ENCODE results near the gene CREB3L1.

The CREB3L1 gene

DNA sequence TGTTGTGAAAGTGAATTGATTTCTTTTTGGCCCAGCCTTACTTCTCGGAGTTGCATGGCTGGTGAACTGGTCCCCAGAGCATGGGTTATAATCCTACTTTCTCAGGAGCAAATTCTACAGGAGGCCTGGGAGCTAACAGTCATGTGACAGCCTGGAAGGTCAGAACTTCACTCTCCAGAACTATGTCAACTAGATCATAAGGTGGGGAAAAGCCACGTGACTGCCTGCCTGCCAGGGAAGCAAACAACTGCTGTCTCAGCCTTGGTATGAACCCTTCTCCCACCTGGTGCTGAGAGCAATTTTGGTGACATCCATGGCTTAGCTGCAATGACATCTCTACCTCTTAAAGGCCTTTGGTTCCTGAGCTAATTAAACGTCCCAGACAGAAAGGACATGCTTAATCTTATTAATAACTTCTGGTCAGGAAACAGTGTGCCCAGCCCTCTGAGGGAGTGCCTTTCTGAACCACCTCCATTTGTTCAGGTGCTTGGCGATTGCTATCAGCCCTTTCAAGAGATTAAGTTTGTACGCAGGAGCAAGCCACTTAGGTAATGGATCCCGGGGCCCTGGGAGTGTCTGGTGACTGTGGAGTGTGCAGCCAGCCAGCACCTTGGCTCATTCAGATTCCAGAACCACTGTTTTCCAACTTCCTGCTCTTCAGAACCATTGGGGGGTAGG, 1.4 kb upstream of the CREB3L1 start:
- DNase-seq (ENCODE audit: low spot score), result no peak

DNA sequence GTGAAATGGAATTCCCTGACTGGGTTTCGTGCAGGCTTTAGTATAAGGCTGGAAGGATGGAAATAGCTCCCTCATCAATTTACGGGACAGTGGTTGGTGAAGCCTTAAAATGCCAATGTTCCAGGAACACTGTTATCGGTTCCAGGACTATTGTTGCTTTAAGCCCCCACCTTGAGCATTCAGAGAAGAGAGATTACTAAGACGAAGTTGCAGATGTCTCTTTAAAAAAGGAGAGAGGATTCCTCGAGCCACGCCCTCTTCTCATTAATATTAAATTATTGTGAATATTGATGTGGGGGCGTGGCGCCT, 195 bp upstream of the CREB3L1 start:
- peak; percentile 87 for DNase-seq (ENCODE audit: low spot score)

DNA sequence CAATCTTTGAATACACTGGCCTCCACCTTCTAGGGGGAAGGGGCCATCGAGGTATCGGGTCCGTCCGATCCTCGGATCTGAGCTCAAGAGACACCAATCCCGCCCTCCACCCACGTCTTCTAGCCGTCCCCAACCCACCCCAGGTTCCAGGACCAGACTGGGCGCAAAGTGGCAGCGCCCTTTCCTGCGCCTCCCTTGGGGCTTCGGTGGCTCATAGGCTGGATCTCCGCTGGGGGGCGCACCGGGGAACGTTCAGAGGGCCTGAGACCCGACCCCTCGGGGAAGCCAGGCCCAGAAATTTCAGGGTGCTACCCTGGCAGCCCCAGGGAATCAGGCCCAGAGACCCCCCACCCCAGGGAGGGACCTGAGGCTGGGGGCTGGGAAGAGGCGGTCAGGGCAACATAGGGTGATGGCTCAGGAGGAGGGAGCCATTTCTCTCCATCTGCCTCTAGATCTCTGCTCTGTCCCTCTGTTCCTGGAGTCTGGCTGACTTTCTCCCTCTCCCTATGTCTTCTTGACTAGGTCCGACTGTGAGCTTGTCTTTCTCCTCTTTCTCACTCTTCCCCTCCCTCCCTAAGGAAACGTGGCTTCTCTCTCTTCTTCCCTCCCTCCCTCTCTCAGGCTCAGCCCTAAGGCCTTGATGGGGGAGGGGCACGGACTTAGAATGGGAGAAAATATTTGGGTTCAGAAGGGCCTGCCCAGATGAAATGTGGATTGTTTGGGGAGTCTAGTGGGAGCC, 1.1 kb downstream of the CREB3L1 start:
- peak; percentile 87 for DNase-seq (ENCODE audit: low spot score)

DNA sequence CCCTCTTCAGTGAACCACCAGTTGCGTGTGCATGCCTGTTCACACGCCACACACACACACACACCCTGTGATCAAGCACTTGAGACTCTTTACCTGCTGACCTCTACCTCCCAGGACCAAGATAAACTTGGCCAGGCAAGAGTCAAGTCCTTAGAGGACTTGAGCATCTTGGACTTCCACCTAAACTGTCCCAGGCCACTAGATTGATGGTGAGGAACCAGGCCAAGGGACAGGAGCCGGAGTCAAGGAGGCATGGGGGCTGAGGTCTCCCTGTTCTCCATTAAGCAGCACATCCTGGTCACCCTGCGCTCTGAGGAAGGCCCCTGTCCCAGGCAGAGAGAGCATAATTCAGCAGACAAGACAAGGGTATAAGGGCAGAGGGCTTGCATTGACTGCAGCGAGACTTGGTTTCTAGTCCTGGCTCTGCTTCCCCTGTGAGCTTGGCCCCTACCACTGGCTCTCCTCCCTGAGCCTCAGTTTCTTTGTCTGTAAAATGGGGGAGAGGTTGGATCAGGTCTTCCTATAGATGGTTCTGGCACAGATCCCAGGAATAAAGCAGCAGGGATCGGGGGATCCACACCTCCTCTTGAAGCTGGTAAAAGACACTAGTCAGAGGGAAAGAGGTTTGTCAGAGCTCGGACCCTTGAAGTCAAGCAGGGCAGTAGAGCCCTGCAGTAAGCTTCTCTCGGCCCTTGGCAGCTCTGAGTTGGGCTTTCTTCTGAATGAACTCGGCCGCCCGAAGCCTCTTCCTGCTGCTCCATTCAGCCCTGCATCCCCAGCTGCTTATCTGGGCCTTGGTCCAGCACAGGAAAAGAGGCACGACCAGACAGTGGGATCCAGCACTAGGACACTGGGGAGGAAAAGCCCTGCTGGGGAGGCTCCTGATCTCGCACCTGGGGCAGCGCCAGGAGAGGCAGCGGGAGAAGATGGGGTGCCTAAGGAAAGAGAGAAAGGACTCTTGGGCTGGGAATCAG, 2.0 kb downstream of the CREB3L1 start:
- peak; percentile 77 for DNase-seq (ENCODE audit: low spot score)

DNA sequence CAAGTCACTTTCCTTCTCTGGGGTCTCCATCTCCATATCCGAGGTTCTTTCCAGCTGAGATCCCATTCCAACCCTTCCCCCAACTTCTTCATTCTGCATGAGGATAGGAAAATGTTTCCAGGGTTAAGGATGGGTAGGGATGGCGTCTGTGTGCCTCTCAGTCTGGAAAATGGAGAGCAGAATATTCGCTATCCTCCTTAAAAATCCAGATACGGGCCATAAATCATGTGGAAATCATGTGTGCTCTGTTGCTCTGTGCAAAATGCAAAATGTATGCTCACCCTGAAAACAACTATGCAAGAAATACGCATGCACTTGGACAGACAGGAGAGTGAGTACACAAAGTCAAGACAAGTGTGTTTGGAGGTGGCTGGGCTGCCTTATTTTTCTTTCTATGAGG, 3.2 kb downstream of the CREB3L1 start:
- DNase-seq (ENCODE audit: low spot score), result no peak

DNA sequence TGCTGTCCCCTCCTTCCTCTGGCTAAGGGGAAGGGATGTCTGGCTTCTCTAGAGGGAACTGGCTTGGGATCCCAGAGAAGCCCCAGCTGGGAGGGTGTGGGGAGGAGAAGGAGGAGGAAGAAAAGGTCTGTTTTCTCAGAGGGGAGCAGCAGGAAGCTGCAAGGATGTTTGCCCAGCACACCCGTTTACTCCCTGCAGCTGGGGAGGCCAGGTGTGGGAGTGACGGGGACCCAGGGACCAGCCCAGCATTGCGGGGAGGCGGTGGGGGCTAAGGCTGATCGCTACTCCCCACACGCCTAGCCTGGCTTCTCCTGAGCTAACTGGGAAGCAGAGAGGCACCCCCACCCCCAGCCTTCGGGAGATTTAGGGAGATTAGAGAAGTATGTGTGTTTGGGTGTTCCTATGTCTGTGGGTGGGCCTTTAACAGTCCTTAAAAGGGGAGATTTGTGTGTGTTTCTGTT, 3.9 kb downstream of the CREB3L1 start:
- DNase-seq (ENCODE audit: low spot score), result peak; percentile 36

DNA sequence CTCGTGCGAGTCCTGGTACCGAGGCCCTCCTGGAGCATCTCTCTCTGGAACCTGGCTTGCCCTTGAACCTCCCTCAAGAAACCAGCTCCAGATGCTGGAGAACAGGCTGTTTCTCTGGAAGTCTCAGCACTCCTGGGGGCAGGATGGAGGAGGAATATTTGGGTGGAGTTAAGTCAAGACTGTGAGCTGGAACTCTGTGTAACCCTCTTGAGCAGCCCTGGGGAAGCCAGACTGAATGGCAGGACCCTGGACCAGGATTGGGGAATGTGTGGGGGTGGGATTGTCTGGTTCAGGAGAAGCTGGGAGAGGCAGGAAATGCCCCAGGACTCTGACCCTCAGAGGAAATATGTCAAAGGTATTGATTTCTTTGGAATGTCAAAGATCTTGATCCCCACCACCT, 7.7 kb downstream of the CREB3L1 start:
- DNase-seq (ENCODE audit: low spot score), result peak; percentile 37

DNA sequence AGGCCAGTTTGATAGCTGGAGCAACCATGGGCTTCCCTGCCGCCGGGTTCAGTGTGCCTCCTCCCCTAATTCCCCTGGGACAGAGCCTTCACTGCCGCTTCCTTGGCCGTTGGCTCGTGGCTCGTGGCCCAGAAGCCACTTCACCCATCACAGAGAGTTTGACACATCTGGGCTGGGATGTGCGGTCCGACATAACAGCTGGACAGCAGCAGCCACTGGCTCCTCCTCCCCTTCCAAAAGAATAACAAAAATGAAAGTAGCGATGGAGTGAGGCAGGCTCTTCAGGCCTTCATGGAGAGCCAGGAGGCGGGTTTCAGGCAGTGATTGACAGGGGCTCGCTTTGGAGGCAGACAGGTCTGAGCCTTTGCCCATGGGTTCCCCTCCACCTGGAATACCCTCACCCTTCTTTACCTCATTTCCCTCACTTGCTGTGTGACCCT, 8.2 kb downstream of the CREB3L1 start:
- peak; percentile 70 for DNase-seq (ENCODE audit: low spot score)

DNA sequence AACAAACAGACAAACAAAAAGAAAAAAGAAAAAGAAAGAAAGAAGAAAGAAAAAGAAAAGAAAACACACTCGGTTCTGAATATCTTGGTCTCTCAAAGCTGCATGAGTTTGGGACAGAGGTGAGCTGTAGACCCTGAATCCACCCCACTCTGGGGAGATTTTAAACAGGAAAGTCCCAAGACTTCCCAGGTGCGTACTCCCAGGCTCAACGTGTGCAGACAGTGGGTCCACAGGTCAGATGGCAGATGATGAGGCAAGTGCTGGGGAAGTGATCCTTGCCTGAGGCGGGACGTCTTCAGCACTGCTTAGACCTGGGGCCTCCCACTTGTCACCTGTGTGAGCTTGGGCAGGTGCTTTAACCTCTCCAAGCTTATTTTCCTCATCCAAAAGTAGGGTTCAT, 9.3 kb downstream of the CREB3L1 start:
- no peak for DNase-seq (ENCODE audit: low spot score)

DNA sequence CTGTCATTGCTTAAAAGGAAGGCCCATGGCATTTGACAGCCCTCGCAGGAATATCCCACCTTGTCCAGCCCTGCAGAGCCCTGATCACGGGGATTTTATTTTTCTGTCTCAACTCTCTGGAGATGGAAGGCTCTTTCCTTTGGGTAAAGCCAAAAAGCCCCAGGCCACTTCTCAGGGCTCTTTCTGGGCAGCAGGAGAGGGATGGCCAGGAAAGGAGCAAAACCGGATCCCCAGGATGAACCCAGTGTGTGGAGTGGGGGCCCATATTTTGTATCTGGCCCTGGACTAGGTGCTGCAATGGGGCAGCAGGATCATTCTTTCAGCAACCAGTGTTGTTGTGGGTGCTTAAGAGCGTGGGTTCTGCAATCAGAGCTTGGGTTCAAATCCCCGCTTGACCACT, 11.0 kb downstream of the CREB3L1 start:
- DNase-seq (ENCODE audit: low spot score), result no peak

DNA sequence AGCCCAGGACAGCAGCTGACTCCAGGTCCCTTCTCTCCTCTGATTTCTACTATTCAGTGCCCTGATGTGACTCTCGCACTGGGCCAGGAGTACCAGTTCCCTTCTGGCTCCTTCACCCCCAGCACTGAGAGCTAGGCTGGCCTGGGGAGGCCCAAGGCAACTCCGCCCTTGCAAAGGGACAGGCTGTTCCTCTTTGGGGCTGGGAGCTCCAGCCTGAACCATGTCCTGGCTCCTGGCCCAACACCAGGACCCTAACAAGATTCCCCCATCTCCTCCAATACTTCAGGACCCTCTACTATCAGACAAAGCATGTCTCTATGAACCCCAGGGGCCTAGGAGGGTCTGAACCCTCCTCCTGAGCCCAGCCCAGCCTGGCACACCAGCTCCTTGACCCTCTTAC, 12.5 kb downstream of the CREB3L1 start:
- no peak for DNase-seq (ENCODE audit: low spot score)

DNA sequence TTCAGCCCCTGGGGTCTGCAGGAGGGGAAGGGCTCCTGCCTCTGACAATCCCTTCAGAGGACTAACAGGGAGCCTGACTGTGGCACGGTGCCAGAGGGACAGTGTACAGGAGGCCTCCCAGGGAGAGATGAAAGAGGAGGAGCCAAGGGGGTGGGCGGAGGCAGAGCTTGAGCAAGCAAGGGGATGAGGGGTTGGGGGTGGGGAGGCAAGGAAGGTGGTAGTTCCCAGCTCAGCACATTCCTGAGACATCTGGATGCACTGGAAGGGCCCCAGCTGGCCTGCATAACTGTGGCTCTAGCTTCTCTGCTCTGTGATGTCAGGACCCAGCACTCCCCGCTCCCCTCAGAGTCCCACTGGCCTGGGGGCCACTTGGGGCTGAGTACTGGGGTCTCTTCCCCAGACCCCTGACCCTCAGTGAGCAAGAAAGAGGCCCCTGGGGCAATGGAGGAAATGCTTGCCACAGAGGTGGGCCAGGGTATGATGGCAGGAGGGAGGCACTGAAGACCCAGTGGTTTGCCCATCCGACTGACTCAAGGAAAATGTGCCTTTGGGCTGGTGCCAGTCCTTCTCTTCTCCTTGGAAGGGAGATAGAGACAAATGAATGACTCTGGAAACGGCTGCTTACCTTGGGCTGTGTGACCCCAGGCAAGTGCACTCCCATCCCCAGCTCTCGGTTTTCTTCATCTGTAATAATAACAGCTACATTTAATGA, 13.3 kb downstream of the CREB3L1 start:
- DNase-seq (ENCODE audit: low spot score), result peak; percentile 95

DNA sequence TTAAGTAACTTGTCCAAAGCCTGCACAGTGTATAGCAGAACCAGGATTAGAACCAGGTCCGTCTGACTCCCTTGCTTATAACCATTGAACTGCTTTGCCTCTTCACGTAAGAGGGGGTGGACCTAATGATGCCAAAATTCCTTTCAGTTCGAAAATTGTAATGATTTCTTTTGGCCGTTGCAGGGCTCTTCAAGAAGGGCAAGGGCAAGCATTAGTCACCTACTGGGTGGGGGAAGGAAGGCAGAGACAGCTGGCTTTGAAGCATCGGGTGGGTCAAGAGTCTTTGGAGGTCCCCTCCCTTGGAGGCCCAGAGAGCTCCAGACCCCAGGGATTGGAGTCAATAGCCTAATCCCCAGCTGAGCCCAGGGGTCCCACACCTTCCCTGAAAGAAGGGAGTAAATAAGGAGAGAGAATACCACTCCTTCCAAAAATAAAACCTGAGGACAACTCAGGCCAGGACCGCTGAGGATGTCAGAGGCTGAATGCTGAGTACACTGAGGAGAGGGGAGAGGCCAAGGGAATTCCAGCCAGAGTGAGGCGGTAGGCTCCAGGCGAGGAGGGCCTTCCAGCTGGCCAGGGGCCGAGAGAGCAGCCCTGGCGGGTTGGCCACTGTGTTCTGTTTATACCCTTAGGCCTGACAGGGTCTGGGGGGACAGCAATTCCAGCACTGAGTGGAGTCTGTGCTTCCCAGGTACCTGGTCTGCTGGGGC, 14.1 kb downstream of the CREB3L1 start:
- peak; percentile 76 for DNase-seq (ENCODE audit: low spot score)

DNA sequence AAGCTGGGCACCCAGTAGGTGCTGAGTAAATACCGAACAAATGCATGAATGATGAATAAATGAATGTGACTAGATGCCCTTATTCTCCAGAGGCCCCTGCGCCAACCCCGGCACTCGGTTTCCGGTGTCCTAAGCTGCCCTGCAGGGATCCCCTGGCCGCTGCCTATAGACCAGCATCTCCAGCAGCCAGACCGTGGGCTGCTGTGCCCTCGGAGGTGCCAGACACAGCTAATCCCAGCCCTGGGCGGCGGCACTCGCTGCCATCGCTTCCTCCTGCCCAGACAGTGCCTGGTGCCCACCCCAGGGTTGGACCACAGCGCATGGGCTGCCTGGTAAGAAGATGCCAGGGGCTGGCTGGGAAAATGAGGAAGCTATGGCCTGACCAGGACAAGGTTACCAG, 15.6 kb downstream of the CREB3L1 start:
- DNase-seq (ENCODE audit: low spot score), result no peak

DNA sequence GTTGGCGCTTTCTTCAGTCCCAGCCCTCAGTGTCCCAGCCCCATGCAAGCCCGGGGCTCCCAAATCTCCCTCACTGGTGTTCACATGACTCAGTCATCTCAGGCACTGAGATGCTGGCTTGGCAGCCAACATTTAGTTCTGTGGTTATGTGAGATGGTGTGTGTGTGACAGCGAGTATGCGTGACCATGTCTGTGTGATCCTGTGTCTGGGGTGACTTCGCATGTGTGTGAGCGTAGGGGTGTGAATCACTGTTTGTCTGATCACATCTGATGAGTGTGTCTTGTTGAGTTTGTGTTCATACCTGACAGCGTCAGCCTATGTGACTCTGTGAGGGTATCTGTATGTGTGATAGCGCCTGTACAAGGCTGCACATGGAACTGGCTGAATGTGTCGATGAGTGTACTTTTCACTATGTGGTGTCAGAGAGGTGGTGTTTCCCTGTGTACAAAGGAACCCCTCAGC, 16.2 kb downstream of the CREB3L1 start:
- peak; percentile 81 for DNase-seq (ENCODE audit: low spot score)

DNA sequence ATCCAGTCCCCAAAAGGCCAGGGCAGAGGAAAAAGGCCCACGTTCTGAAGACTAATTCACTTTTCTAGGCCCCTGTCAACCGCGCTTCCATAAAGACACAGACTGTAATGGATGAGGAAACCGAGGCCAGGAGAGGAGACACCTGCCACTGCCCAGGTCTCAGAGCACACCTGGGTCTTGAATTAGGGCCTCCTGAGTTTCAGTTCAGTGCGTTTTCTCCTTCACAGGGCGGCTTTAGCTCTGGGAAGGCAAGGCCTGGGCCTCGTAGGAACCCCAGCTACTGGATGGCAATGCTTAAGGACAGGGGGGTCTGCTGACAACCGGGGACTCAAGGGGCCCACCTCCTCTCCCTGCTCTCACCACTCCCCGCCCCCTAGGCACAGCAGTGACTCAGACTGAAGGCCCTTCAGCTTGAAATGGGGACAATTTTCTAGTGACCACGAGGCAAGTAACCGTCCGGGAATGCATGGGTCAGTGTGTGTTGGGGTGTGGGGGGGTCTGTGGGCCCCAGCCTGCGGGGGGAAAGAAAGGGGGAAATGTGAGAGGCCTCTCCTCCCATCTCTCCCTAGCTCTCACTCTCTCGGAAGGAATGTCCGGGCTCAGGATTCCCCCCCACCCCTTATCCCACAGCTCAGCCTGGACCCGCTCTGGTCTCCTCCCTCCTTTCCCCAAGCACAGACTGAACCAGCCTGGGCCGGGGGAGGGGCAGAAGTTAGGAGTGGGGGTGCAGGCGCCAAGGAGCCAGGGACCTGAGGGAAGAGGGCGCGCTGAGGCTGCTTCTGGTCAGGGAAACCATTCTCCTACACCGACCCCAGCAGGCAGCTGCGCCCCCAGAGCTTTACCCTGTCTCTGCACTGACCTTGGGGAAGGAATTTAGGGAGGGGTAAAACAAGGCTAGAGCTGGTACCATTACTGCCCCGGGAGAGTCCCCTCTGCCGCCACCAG, 17.2 kb downstream of the CREB3L1 start:
- peak; percentile 88 for DNase-seq (ENCODE audit: low spot score)

DNA sequence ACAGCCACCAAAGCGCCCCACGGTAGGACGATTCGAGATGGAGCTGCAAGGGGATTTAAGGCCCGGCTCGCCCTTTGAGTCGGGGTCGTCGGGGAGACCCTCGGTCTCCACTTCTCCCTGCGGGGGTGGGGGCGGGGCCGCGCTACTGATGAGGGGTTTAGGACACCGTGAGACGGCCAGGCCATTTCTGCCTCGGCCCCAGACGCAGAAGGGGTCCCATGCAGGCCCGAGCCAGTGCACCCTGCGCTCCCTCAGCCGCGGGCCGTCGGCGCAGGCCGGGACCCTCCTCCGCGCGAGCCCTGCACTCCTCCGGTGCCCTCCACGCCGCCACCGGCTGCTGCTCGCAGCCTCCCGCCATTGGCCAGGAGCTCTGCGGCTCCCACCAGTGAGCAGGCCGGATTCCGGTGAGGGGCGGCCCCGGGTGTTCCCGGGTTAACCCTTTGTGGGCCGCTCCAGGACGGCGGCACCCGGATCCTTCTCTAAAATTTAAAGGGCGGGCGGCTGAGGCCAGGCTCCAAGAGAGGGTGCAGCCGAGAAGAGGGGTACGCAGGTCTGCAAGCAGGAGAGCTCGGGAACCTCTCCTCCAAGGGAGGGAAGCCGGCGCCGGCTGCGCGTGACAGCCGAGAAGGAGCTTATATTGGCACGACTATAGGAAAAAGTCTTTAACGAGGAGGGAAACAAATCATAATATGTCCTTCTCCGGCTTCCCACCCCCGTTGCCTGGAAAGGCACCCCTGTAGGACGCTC, 18.0 kb downstream of the CREB3L1 start:
- DNase-seq (ENCODE audit: low spot score), result peak; percentile 94

DNA sequence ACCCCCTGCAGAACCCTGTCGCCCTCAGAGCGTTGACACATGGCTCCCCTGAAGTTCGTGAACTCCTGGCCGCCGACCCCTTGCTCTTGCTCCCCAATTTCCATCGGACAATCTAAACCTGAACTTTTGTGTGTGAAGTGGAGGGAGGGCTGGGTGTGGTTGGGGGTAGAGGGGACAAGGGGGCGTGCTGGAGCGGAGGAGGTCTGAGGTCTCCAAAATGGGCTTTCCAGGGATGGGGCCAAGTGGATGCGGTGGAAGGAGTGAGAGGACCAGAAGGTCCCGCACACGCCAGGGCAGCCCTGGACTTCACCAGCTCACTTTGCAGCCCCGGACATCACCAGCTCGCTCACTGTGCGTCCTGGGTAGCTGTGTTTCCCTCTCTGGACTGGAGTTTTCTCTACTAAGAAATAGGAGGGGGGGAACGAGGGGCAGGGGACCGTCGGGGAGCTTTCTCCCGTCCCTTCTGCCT, 18.6 kb downstream of the CREB3L1 start:
- DNase-seq (ENCODE audit: low spot score), result no peak
